IMR-90 (cell line): ENCODE results near the gene CDHR4. TPM values are rescaled to one million over a fixed set of nuclear protein-coding genes. Genes with fewer than 3 reads are reported as not detected.

Experiments used
- ATAC-seq: fragments of 200-7000 bp; cut with Tn5 transposase; 2 replicates; pipeline ENCODE4 v1.9.1; 2020; ENCODE audit warnings: low read depth, mild to moderate bottlenecking, moderate library complexity
- BruUV-seq: library from RNA; stranded (reverse); fragments of 400-500 nt; replicated peaks from 2 replicates; lab custom pipeline; 2021; lab: Mats Ljungman, UMichigan
- CTCF ChIA-PET: fragments of 300-600 bp; formaldehyde crosslinking; extraction: SDS; loops from one replicate; lab custom pipeline; 2021; ENCODE audit warnings: antibody characterized with exemption; lab: Yijun Ruan, JAX
- POLR2A ChIA-PET: fragments of 300-600 bp; sonication (Branson Sonifier 250); formaldehyde crosslinking; loops from one replicate; lab custom pipeline; 2022; ENCODE audit warnings: antibody characterized with exemption; ENCODE audit not compliant: unreplicated experiment; lab: Charles Lee
- DNase-seq: peaks from one replicate; pipeline ENCODE4 v3.0.0; 2013
- H2AFZ ChIP-seq: replicated peaks from 2 replicates; pipeline ENCODE3; 2013; ENCODE audit warnings: low read length, mild to moderate bottlenecking; ENCODE audit not compliant: poor library complexity
- H2AK5ac ChIP-seq: 2 replicates; pipeline ENCODE4 v1.6.1; 2013; ENCODE audit warnings: low read depth, low read length, inconsistent platforms
- H2AK9ac ChIP-seq: replicated peaks from 2 replicates; pipeline ENCODE3; 2013; ENCODE audit warnings: mild to moderate bottlenecking, low read depth, low read length, moderate library complexity; ENCODE audit not compliant: poor library complexity
- H2BK120ac ChIP-seq: 2 replicates; pipeline ENCODE4 v1.6.1; 2013; ENCODE audit warnings: low read depth, low read length, inconsistent platforms
- H2BK15ac ChIP-seq: 3 replicates; pipeline ENCODE4 v1.6.1; 2013; ENCODE audit warnings: low read depth, low read length, inconsistent platforms
- H2BK20ac ChIP-seq: 2 replicates; pipeline ENCODE4 v1.6.1; 2013; ENCODE audit warnings: low read depth, mild to moderate bottlenecking, inconsistent platforms, low read length, moderate library complexity
- H2BK5ac ChIP-seq: 2 replicates; pipeline ENCODE4 v1.6.1; 2013; ENCODE audit warnings: mild to moderate bottlenecking, low read depth, low read length, inconsistent platforms; ENCODE audit not compliant: poor library complexity, severe bottlenecking
- H3K14ac ChIP-seq: replicated peaks from 2 replicates; pipeline ENCODE4 v1.6.1; 2013; ENCODE audit warnings: low read depth, low read length, inconsistent platforms
- H3K18ac ChIP-seq: 2 replicates; pipeline ENCODE4 v1.6.1; 2013; ENCODE audit warnings: low read depth, low read length, control low read depth
- H3K23ac ChIP-seq: 2 replicates; pipeline ENCODE4 v1.6.1; 2013; ENCODE audit warnings: low read depth, low read length, inconsistent platforms
- H3K27ac ChIP-seq: 2 replicates; pipeline ENCODE4 v1.5.1; 2013; ENCODE audit warnings: mild to moderate bottlenecking, control low read depth, low read length; ENCODE audit not compliant: insufficient read depth
- H3K27me3 ChIP-seq: 2 replicates; pipeline ENCODE4 v1.6.1; 2013; ENCODE audit warnings: low read length; ENCODE audit not compliant: control insufficient read depth, insufficient read depth
- H3K36me3 ChIP-seq: 2 replicates; pipeline ENCODE4 v1.6.1; 2013; ENCODE audit warnings: low read length, mixed read lengths; ENCODE audit not compliant: control insufficient read depth, insufficient read depth
- H3K4ac ChIP-seq: 2 replicates; pipeline ENCODE4 v1.6.1; 2013; ENCODE audit warnings: low read depth, low read length, inconsistent platforms
- H3K4me1 ChIP-seq: 2 replicates; pipeline ENCODE4 v1.6.1; 2013; ENCODE audit warnings: low read length, mixed read lengths; ENCODE audit not compliant: control insufficient read depth, insufficient read depth
- H3K4me2 ChIP-seq: 2 replicates; pipeline ENCODE4 v1.6.1; 2013; ENCODE audit warnings: low read depth, mild to moderate bottlenecking, control low read depth, low read length, moderate library complexity
- H3K4me3 ChIP-seq: 2 replicates; pipeline ENCODE4 v1.5.1; 2013; ENCODE audit warnings: low read depth, mild to moderate bottlenecking, control low read depth, low read length, moderate library complexity; ENCODE audit not compliant: insufficient read depth
- H3K56ac ChIP-seq: 2 replicates; pipeline ENCODE4 v1.6.1; 2013; ENCODE audit warnings: low read length, inconsistent platforms; ENCODE audit not compliant: insufficient read depth; ENCODE audit errors: extremely low read depth
- H3K79me1 ChIP-seq, 2 experiments: 2 replicates each; pipeline ENCODE4 v1.6.1; 2013; ENCODE audit warnings: low read length in 2 of 2, inconsistent platforms in 1 of 2, low read depth in 1 of 2
- H3K9ac ChIP-seq: 2 replicates; pipeline ENCODE4 v1.6.1; 2013; ENCODE audit warnings: low read depth, low read length, control low read depth
- H3K9me1 ChIP-seq: 2 replicates; pipeline ENCODE4 v1.6.1; 2013; ENCODE audit warnings: low read length, inconsistent platforms; ENCODE audit not compliant: insufficient read depth
- H3K9me3 ChIP-seq: 2 replicates; pipeline ENCODE4 v1.6.1; 2013; ENCODE audit warnings: low read length; ENCODE audit not compliant: control insufficient read depth, insufficient read depth
- H4K20me1 ChIP-seq: 2 replicates; pipeline ENCODE4 v1.6.1; 2013; ENCODE audit warnings: low read length, inconsistent platforms; ENCODE audit not compliant: insufficient read depth
- H4K5ac ChIP-seq: 2 replicates; pipeline ENCODE4 v1.6.1; 2013; ENCODE audit warnings: mild to moderate bottlenecking, low read depth, low read length, control low read depth
- H4K8ac ChIP-seq, 2 experiments: 2 replicates each; pipeline ENCODE4 v1.6.1; 2013; ENCODE audit warnings: low read depth in 2 of 2, low read length in 2 of 2, control low read depth in 1 of 2, inconsistent platforms in 1 of 2
- H4K91ac ChIP-seq: 2 replicates; pipeline ENCODE4 v1.6.1; 2013; ENCODE audit warnings: low read depth, low read length, inconsistent platforms; ENCODE audit not compliant: insufficient read depth
- WGBS, 2 experiments: methylation state at CpG; one replicate each; pipeline versions ENCODE4 v1.1.5 to v1.1.7; 2013; ENCODE audit warnings: missing lambda C conversion rate in 2 of 2; ENCODE audit not compliant: insufficient read length in 1 of 2; ENCODE audit errors: extremely low coverage in 2 of 2; 5-methylcytosine and 5-hydroxymethylcytosine counted together
- dilution Hi-C: fragments of 300-500 bp; cut with HindIII; formaldehyde crosslinking; loops from one replicate; pipeline ENCODE4 v1.14.3; 2018; ENCODE audit warnings: low sequenced_read_pairs; ENCODE audit not compliant: unreplicated experiment
- in situ Hi-C: fragments of 300-500 bp; cut with MboI; formaldehyde crosslinking; loops from 3 replicates; pipeline ENCODE4 v1.14.3; 2019; ENCODE audit warnings: low sequenced_read_pairs, inconsistent platforms, mixed read lengths
- intact Hi-C: fragments of 100-400 bp; cut with micrococcal nuclease; formaldehyde crosslinking; loops from 2 replicates; pipeline ENCODE4 v1.10.0; 2022
- polyA plus RNA-seq, 3 experiments: library from polyadenylated mRNA; depleted of rRNA; stranded (reverse); fragments of >200 nt; gene quantifications; 2 replicates each; pipeline ENCODE4 v1.2.3, GENCODE V29; 2012; ENCODE audit warnings: low replicate concordance in 1 of 3
- total RNA-seq: library from RNA; depleted of rRNA; stranded (reverse); fragments of >200 nt; gene quantifications from 2 replicates; pipeline ENCODE4 v1.2.3, GENCODE V29; 2012
- TF ChIP-seq, protein P1 (sequence below): fragments of 150-350 bp; IDR thresholded peaks from 2 replicates; pipeline ENCODE4 v1.6.1; 2016; ENCODE audit warnings: low read depth, mild to moderate bottlenecking, low read length, moderate library complexity, borderline replicate concordance
- TF ChIP-seq, protein P2 (sequence below): fragments of 150-350 bp; IDR thresholded peaks from 2 replicates; pipeline ENCODE4 v1.6.1; 2017; ENCODE audit warnings: mild to moderate bottlenecking, antibody characterized with exemption, low read length, low read depth

Gene CDHR4
- total and polyA plus RNA-seq, 2 of the 4 experiments (the other 2 are of a cell fraction), result not detected

DNA sequence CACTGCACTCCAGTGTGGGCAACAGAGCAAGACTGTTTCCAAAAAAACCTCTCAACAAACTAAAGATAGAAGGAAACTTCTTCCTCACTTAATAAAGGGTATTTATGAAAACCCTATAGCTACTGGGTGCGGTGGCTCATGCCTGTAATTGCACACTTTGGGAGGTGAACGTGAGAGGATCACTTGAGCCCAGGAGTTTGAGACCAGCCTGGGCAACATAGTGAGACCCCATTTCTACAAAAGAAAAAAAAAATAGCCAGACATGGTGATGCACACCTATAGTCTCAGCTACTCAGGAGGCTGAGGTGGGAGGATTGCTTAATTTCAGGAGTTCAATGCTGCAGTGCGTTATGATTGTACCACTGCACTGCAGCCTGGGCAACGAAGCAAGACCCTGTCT, 35.7 kb downstream of the CDHR4 start:
- in situ Hi-C loops, result no loop called here
- CTCF ChIA-PET, result no interaction called here

More for the DNA sequence above, 35.7 kb downstream of the CDHR4 start:
- dilution Hi-C loops, result no loop called here
- H3K79me1 ChIP-seq, result peaks cover 30 to 53% of the 10 kb centered on the region in 2 experiments
- intact Hi-C loops, result no loop called here
- ATAC-seq (no peak), DNase-seq (no peak)
- H3K4me3 ChIP-seq, result no peak overlapping the region
- H3K36me3 ChIP-seq, result peaks cover 7% of the 10 kb centered on the region
- H2BK15ac ChIP-seq, result no peak overlapping the region
- no peak overlapping the region for H3K56ac ChIP-seq
- H4K20me1 ChIP-seq, result peaks cover 52% of the 10 kb centered on the region
- no peak overlapping the region for H3K18ac ChIP-seq
- peaks cover 5% of the 10 kb centered on the region; the same call in 1 of the 2 replicates for H3K9me1 ChIP-seq
- no CpG with 5 or more reads among the region's 4 CpGs for WGBS, 2 experiments
- H3K9ac ChIP-seq, result no peak overlapping the region
- no peak overlapping the region for H3K14ac ChIP-seq
- H4K91ac ChIP-seq, result no peak overlapping the region
- H2AK5ac ChIP-seq, result no peak overlapping the region
- no peak overlapping the region for H2BK5ac ChIP-seq
- no peak overlapping the region for H2AK9ac ChIP-seq
- H3K4ac ChIP-seq, result no peak overlapping the region
- H4K8ac ChIP-seq, result no peak overlapping the region
- H3K9me3 ChIP-seq, result no peaks in the 10 kb centered on the region
- H4K5ac ChIP-seq, result no peak overlapping the region
- POLR2A ChIA-PET, result no interaction called here
- no peaks in the 10 kb centered on the region for H3K27me3 ChIP-seq
- H2BK120ac ChIP-seq, result no peak overlapping the region
- H3K4me2 ChIP-seq, result no peak overlapping the region
- no peak overlapping the region for H2AFZ ChIP-seq
- BruUV-seq, result no TSS peak
- H2BK20ac ChIP-seq, result no peak overlapping the region
- H3K4me1 ChIP-seq, result no peaks in the 10 kb centered on the region
- H3K27ac ChIP-seq, result no peak overlapping the region
- TF ChIP-seq, protein P1, sequence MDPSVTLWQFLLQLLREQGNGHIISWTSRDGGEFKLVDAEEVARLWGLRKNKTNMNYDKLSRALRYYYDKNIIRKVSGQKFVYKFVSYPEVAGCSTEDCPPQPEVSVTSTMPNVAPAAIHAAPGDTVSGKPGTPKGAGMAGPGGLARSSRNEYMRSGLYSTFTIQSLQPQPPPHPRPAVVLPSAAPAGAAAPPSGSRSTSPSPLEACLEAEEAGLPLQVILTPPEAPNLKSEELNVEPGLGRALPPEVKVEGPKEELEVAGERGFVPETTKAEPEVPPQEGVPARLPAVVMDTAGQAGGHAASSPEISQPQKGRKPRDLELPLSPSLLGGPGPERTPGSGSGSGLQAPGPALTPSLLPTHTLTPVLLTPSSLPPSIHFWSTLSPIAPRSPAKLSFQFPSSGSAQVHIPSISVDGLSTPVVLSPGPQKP, result no peak
- TF ChIP-seq, protein P2, sequence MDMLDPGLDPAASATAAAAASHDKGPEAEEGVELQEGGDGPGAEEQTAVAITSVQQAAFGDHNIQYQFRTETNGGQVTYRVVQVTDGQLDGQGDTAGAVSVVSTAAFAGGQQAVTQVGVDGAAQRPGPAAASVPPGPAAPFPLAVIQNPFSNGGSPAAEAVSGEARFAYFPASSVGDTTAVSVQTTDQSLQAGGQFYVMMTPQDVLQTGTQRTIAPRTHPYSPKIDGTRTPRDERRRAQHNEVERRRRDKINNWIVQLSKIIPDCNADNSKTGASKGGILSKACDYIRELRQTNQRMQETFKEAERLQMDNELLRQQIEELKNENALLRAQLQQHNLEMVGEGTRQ, result no peak
- H3K23ac ChIP-seq, result no peak overlapping the region
